ENCODE measurements around the gene ZNF827. TPM values are rescaled to one million over a fixed set of nuclear protein-coding genes. Genes with fewer than 3 reads are reported as not detected.
A peak's percentile ranks its signal among the peaks of the same experiment; 100 is the strongest.

ZNF827 gene
- total RNA-seq, 4 donors from 2014 or later, result 3.0 to 11.0 (median 8.8) TPM

GRCh38 chr4:145960012-145960411 lies 21.4 kb upstream of the ZNF827 start:
- no peak for TF ChIP-seq POLR2A (IDR thresholded peaks at IDR 0.05)
- TF ChIP-seq EP300 (IDR thresholded peaks at IDR 0.05), result no peak
- TF ChIP-seq POLR2AphosphoS5 (IDR thresholded peaks at IDR 0.05), result no peak
- TF ChIP-seq CTCF (IDR thresholded peaks at IDR 0.05), result no peak

GRCh38 chr4:145957302-145957701 lies 18.7 kb upstream of the ZNF827 start:
- TF ChIP-seq POLR2AphosphoS5 (IDR thresholded peaks at IDR 0.05) (no peak), POLR2A (IDR thresholded peaks at IDR 0.05) (no peak), CTCF (IDR thresholded peaks at IDR 0.05) (no peak), EP300 (IDR thresholded peaks at IDR 0.05) (no peak)
- no peaks in the 10 kb centered on the region for H3K4me1 ChIP-seq

More at GRCh38 chr4:145960012-145960411, 21.4 kb upstream of the ZNF827 start:
- no peaks in the 10 kb centered on the region for H3K27me3 ChIP-seq
- WGBS, result 85% methylated on average over 2 of the region's 2 CpGs
- no peaks in the 10 kb centered on the region for H3K4me1 ChIP-seq
- no peak overlapping the region for H3K27ac ChIP-seq
- no peak overlapping the region for H3K4me3 ChIP-seq
- H3K36me3 ChIP-seq, result no peaks in the 10 kb centered on the region
- DNase-seq (ENCODE audit: low spot score in 2 of 2), result no peak
- H3K9me3 ChIP-seq, result no peaks in the 10 kb centered on the region

GRCh38 chr4:145956288-145956890 lies 17.8 kb upstream of the ZNF827 start:
- no peak for DNase-seq (ENCODE audit: low spot score in 2 of 2)
- no peaks in the 10 kb centered on the region for H3K36me3 ChIP-seq
- H3K27ac ChIP-seq, result no peak overlapping the region
- no peaks in the 10 kb centered on the region for H3K9me3 ChIP-seq
- H3K4me1 ChIP-seq, result no peaks in the 10 kb centered on the region
- peak in 1 of 2 donors; percentile 52 for TF ChIP-seq CTCF (IDR thresholded peaks at IDR 0.05)
- no peak for TF ChIP-seq POLR2AphosphoS5 (IDR thresholded peaks at IDR 0.05)
- TF ChIP-seq EP300 (IDR thresholded peaks at IDR 0.05), result no peak
- no peak for TF ChIP-seq POLR2A (IDR thresholded peaks at IDR 0.05)
- H3K27me3 ChIP-seq, result no peaks in the 10 kb centered on the region
- 73% methylated on average over 3 of the region's 3 CpGs for WGBS
- no peak overlapping the region for H3K4me3 ChIP-seq

More at GRCh38 chr4:145957302-145957701, 18.7 kb upstream of the ZNF827 start:
- no peaks in the 10 kb centered on the region for H3K27me3 ChIP-seq
- no peaks in the 10 kb centered on the region for H3K36me3 ChIP-seq
- H3K9me3 ChIP-seq, result no peaks in the 10 kb centered on the region
- no peak overlapping the region for H3K4me3 ChIP-seq
- no peak overlapping the region for H3K27ac ChIP-seq
- DNase-seq (ENCODE audit: low spot score in 2 of 2), result no peak
- WGBS, result 64% methylated on average over 1 of the region's 1 CpG

- TF ChIP-seq CTCF (IDR thresholded peaks at IDR 0.05), result no peak
- no peak for TF ChIP-seq POLR2A (IDR thresholded peaks at IDR 0.05)
- no peak for TF ChIP-seq EP300 (IDR thresholded peaks at IDR 0.05)
- no peak for TF ChIP-seq POLR2AphosphoS5 (IDR thresholded peaks at IDR 0.05)
- no peak for DNase-seq (ENCODE audit: low spot score in 2 of 2)
- H3K27me3 ChIP-seq, result no peaks in the 10 kb centered on the region
- 65% methylated on average over 7 of the region's 7 CpGs for WGBS
- no peaks in the 10 kb centered on the region for H3K9me3 ChIP-seq
- H3K4me1 ChIP-seq, result no peaks in the 10 kb centered on the region
- no peaks in the 10 kb centered on the region for H3K36me3 ChIP-seq
- no peak overlapping the region for H3K27ac ChIP-seq
- no peak overlapping the region for H3K4me3 ChIP-seq
Observed at GRCh38 chr4:145954924-145955339, 16.3 kb upstream of the ZNF827 start.

- Histone ChIP-seq H3K27ac (no peak overlapping the region), H3K4me1 (no peaks in the 10 kb centered on the region), H3K27me3 (no peaks in the 10 kb centered on the region), H3K9me3 (no peaks in the 10 kb centered on the region), H3K4me3 (no peak overlapping the region), H3K36me3 (no peaks in the 10 kb centered on the region)
- DNase-seq (ENCODE audit: low spot score in 2 of 2), result no peak
- no peak for TF ChIP-seq CTCF (IDR thresholded peaks at IDR 0.05)
- no peak for TF ChIP-seq EP300 (IDR thresholded peaks at IDR 0.05)
- no peak for TF ChIP-seq POLR2A (IDR thresholded peaks at IDR 0.05)
- no peak for TF ChIP-seq POLR2AphosphoS5 (IDR thresholded peaks at IDR 0.05)
- WGBS, result 83% methylated on average over 2 of the region's 2 CpGs
Observed at GRCh38 chr4:145951931-145952330, 13.3 kb upstream of the ZNF827 start.
